SK-N-MC (cell line): ENCODE results near the gene USP10.

Experiments used
- EZH2 ChIP-seq: fragments of 200-600 bp; sonication (generic); IDR thresholded peaks from one replicate; pipeline ENCODE4 v1.6.1; 2017; ENCODE audit warnings: antibody characterized with exemption
- FOXP2 ChIP-seq: optimal IDR thresholded peaks from 2 replicates; pipeline ENCODE3; 2011; ENCODE audit warnings: mild to moderate bottlenecking, moderate library complexity; ENCODE audit not compliant: insufficient read depth; ENCODE audit errors: extremely low read length, control extremely low read depth
- POLR2AphosphoS5 ChIP-seq: IDR thresholded peaks from 2 replicates; pipeline ENCODE4 v1.6.1; 2012; ENCODE audit warnings: mild to moderate bottlenecking, low read depth, low read length, borderline replicate concordance

DNA sequence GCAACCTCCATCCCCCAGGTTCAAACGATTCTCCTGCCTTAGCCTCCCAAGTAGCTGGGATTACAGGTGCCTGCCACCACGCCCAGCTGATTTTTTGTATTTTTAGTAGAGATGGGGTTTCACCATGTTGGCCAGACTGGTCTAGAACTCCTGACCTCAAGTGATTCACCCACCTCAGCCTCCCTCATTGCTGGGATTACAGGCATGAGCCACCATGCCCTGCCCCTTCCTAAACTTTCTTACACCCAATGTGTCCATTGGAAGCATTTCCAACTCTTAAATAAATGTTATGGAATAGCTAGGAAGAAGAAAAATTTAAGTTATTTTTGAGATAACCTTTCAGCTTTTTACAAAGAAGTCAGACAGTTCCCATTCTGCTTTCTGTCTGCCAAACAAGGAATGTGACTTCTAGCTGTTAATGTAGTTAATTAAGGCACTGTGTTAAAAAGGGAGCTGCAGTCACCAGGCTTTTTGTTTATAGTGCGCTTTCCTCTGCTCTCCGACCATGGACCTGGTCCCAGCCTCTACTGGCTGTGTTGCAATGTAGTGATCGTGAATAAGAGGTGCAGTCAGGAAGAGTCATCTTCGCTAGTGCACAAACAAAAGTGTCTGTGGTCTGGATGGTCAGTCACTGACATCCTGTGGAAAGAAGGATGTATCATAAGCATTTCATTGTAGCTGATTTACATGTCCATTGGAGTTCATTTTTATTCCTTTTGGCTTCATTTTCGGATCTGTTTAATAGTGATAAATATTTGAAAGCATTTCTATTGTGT is 39.7 kb downstream of the USP10 start:
- no peak for TF ChIP-seq EZH2
- no peak for TF ChIP-seq POLR2AphosphoS5
- no peak for TF ChIP-seq FOXP2
